SK-N-SH (cell line): ENCODE measurements around the gene TIAM2. TPM values are rescaled to one million over a fixed set of nuclear protein-coding genes. Genes with fewer than 3 reads are reported as not detected.

ENCODE experiments used
- CTCF ChIA-PET: fragments of 300-600, 350-600 bp; formaldehyde crosslinking; extraction: SDS; loops from one replicate; lab custom pipeline; 2021; lab: Yijun Ruan, JAX
- POLR2A ChIA-PET: fragments of 350-600 bp; sonication (Branson Sonifier 250); formaldehyde crosslinking; extraction: SDS; loops from one replicate; lab custom pipeline; 2020; ENCODE audit warnings: antibody characterized with exemption, inconsistent platforms; lab: Yijun Ruan, JAX
- DNase-seq: peaks from one replicate; pipeline ENCODE4 v3.0.0; 2012
- H2AFZ ChIP-seq: fragments of 200-600 bp; sonication (generic); 2 replicates; pipeline ENCODE4 v1.8.1; 2016; ENCODE audit warnings: antibody characterized with exemption, mild to moderate bottlenecking, low read depth
- H3F3A ChIP-seq: fragments of 200-600 bp; sonication (generic); replicated peaks from 2 replicates; pipeline ENCODE3; 2016; ENCODE audit warnings: antibody characterized with exemption, mild to moderate bottlenecking; ENCODE audit not compliant: insufficient read depth
- H3K27ac ChIP-seq, 2 experiments: fragments of 200-500 bp in 1 of 2; fragments of 200-600 bp in 1 of 2; sonication (Bioruptor generic) in 1 of 2; sonication (generic), shearing (Covaris generic) in 1 of 2; 2 replicates each; pipeline versions ENCODE4 v1.5.1 to v1.6.1; 2014 to 2016; ENCODE audit warnings: low read depth in 2 of 2, inconsistent platforms in 1 of 2, low read length in 1 of 2, mild to moderate bottlenecking in 1 of 2, mixed read lengths in 1 of 2
- H3K27me3 ChIP-seq: fragments of 200-600 bp; sonication (generic), shearing (Covaris generic); 2 replicates; pipeline ENCODE4 v1.6.1; 2016; ENCODE audit warnings: mixed run types; ENCODE audit not compliant: insufficient read depth
- H3K36me3 ChIP-seq, 2 experiments: fragments of 200-500 bp in 1 of 2; fragments of 200-600 bp in 1 of 2; sonication (Bioruptor generic) in 1 of 2; sonication (generic) in 1 of 2; replicated peaks in 1 of 2; 2 replicates each; pipeline versions ENCODE3 to v1.5.1; 2014 to 2016; ENCODE audit warnings: low read length in 1 of 2, mild to moderate bottlenecking in 1 of 2; ENCODE audit not compliant: insufficient read depth in 2 of 2, control insufficient read depth in 1 of 2
- H3K4me1 ChIP-seq, 2 experiments: fragments of 200-500 bp in 1 of 2; fragments of 200-600 bp in 1 of 2; sonication (Bioruptor generic) in 1 of 2; sonication (generic), shearing (Covaris generic) in 1 of 2; 2 replicates each; pipeline versions ENCODE4 v1.5.1 to v1.6.1; 2014 to 2016; ENCODE audit warnings: low read depth in 1 of 2, low read length in 1 of 2, mixed run types in 1 of 2; ENCODE audit not compliant: insufficient read depth in 2 of 2, control insufficient read depth in 1 of 2
- H3K4me2 ChIP-seq: fragments of 200-600 bp; sonication (generic), shearing (Covaris generic); 2 replicates; pipeline ENCODE4 v1.6.1; 2017; ENCODE audit warnings: mixed run types
- H3K4me3 ChIP-seq, 2 experiments: fragments of 200-500 bp in 1 of 2; fragments of 200-600 bp in 1 of 2; sonication (Bioruptor generic) in 1 of 2; sonication (generic), shearing (Covaris generic) in 1 of 2; 2 replicates each; pipeline versions ENCODE4 v1.5.1 to v1.8.1; 2014 to 2016; ENCODE audit warnings: low read depth in 2 of 2, inconsistent platforms in 1 of 2, low read length in 1 of 2, mild to moderate bottlenecking in 1 of 2, mixed read lengths in 1 of 2, moderate library complexity in 1 of 2
- H3K79me2 ChIP-seq: fragments of 200-600 bp; sonication (generic); 2 replicates; pipeline ENCODE4 v1.8.1; 2017; ENCODE audit warnings: mild to moderate bottlenecking; ENCODE audit not compliant: insufficient read depth
- H3K9ac ChIP-seq: fragments of 200-600 bp; sonication (generic); 2 replicates; pipeline ENCODE4 v1.6.1; 2017; ENCODE audit warnings: mixed run types
- H3K9me2 ChIP-seq: fragments of 200-600 bp; sonication (generic); 2 replicates; pipeline ENCODE4 v1.6.1; 2017; ENCODE audit warnings: mixed run types
- H3K9me3 ChIP-seq: fragments of 200-600 bp; sonication (generic); 2 replicates; pipeline ENCODE4 v1.6.1; 2017; ENCODE audit warnings: mixed run types, mild to moderate bottlenecking, moderate library complexity
- H4K20me1 ChIP-seq: fragments of 200-600 bp; sonication (generic); 2 replicates; pipeline ENCODE4 v1.6.1; 2017; ENCODE audit warnings: mild to moderate bottlenecking, mixed run types; ENCODE audit not compliant: insufficient read depth
- CHD2 ChIP-seq: fragments of 150-350 bp; IDR thresholded peaks from 2 replicates; pipeline ENCODE4 v1.6.1; 2018; ENCODE audit warnings: low read length; ENCODE audit not compliant: partially characterized antibody
- CTCF ChIP-seq: fragments of 200-600 bp; sonication (generic); IDR thresholded peaks from 2 replicates; pipeline ENCODE4 v1.6.1; 2017; ENCODE audit warnings: antibody characterized with exemption, mild to moderate bottlenecking, moderate library complexity
- FOSL2 ChIP-seq: IDR thresholded peaks from 2 replicates; pipeline ENCODE4 v1.4.0; 2012; ENCODE audit warnings: low read depth, mild to moderate bottlenecking, moderate library complexity, borderline replicate concordance
- FOXJ3 ChIP-seq: sonication (generic); formaldehyde crosslinking; IDR thresholded peaks from 2 replicates; pipeline ENCODE4 v1.5.1; 2020; ENCODE audit warnings: mild to moderate bottlenecking, missing genetic modification reagents
- GABPA ChIP-seq: IDR thresholded peaks from 2 replicates; pipeline ENCODE4 v1.4.0; 2012; ENCODE audit warnings: low read depth, mild to moderate bottlenecking
- JUND ChIP-seq: IDR thresholded peaks from 2 replicates; pipeline ENCODE4 v1.4.0; 2012
- MXI1 ChIP-seq: IDR thresholded peaks from 2 replicates; pipeline ENCODE4 v1.6.1; 2012; ENCODE audit warnings: mild to moderate bottlenecking, low read depth, low read length, improper control_type of control experiment
- NFIC ChIP-seq: IDR thresholded peaks from 2 replicates; pipeline ENCODE4 v1.4.0; 2012; ENCODE audit warnings: borderline replicate concordance
- NRF1 ChIP-seq: IDR thresholded peaks from 2 replicates; pipeline ENCODE4 v1.6.1; 2012; ENCODE audit warnings: low read depth, mild to moderate bottlenecking, low read length
- POLR2AphosphoS5 ChIP-seq: IDR thresholded peaks from 2 replicates; pipeline ENCODE4 v1.6.1; 2012; ENCODE audit warnings: low read depth, low read length
- RAD21 ChIP-seq: IDR thresholded peaks from 2 replicates; pipeline ENCODE4 v1.6.1; 2012; ENCODE audit warnings: mild to moderate bottlenecking, low read length
- RFX5 ChIP-seq: IDR thresholded peaks from 2 replicates; pipeline ENCODE4 v1.6.1; 2012; ENCODE audit warnings: mild to moderate bottlenecking, improper control_type of control experiment, low read length
- SMC3 ChIP-seq: IDR thresholded peaks from 2 replicates; pipeline ENCODE4 v1.6.1; 2012; ENCODE audit warnings: low read depth, low read length, improper control_type of control experiment
- TEAD4 ChIP-seq: IDR thresholded peaks from 2 replicates; pipeline ENCODE4 v1.4.0; 2012; ENCODE audit warnings: mild to moderate bottlenecking, borderline replicate concordance; ENCODE audit not compliant: insufficient read depth
- USF2 ChIP-seq: fragments of 150-350 bp; IDR thresholded peaks from 2 replicates; pipeline ENCODE4 v1.6.1; 2017; ENCODE audit warnings: antibody characterized with exemption, low read length, low read depth, borderline replicate concordance
- YY1 ChIP-seq: IDR thresholded peaks from 2 replicates; pipeline ENCODE4 v1.4.0; 2012; ENCODE audit warnings: low read depth, mild to moderate bottlenecking
- WGBS: methylation state at CpG from one replicate; pipeline ENCODE4 v1.1.6; 2017; ENCODE audit warnings: low lambda C conversion rate; 5-methylcytosine and 5-hydroxymethylcytosine counted together
- polyA plus RNA-seq, 3 experiments: library from polyadenylated mRNA; depleted of rRNA; stranded (reverse); fragments of >200 nt; gene quantifications; 2 replicates each; pipeline ENCODE4 v1.2.3, GENCODE V29; 2012
- TF ChIP-seq, protein P1 (sequence below): IDR thresholded peaks from 2 replicates; pipeline ENCODE4 v1.4.0; 2012; ENCODE audit warnings: low read depth, borderline replicate concordance

The TIAM2 gene
- polyA plus RNA-seq, 1 of the 3 experiments (the other 2 are of a cell fraction) = 13.6 TPM

DNA sequence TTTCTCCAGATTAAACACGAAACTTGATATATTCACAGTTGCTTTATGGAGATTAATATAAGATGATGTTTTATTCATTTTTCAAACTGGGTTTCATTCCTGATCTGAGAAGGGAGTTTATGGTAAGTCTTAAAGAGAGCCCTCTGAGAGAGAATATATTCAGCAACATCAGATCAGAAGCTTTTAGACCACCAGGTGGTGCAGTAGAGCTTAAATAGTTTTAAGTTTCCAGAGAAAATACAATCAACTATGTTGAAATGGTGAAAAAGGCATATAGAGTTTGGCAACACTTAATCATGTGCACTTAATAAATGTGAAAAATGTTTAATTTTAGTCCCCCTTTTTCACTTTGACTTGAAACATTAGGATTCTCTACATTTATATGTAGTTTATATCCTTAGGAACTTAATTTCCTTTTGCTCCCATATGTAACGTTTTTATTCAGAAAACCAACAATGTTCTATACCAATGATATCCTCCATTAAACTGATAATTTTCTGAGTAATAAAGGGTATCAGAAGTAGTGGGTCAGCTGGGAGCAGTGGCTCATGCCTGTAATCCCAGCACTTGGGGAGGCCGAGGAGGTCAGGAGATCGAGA lies 182.3 kb downstream of the TIAM2 start:
- DNase-seq = peak; percentile 45
- ChIA-PET POLR2A (no interaction called here), CTCF (interaction anchor here (0.6 to 12.1 kb wide), 43 partner anchors 8 to 502 kb away, joined by 3 to 132 read pairs (median 3); partner anchors contain the start of gene CLDN20)
- Histone ChIP-seq H2AFZ (no peak overlapping the region; the same call in 1 of the 2 replicates), H3K9me2 (no peaks in the 10 kb centered on the region), H3F3A (peaks cover 10% of the 10 kb centered on the region), H3K27ac (no peak overlapping the region), H3K4me2 (no peak overlapping the region), H3K9ac (no peak overlapping the region), H3K9me3 (no peaks in the 10 kb centered on the region), H3K27me3 (no peaks in the 10 kb centered on the region), H3K4me3 (no peak overlapping the region), H4K20me1 (no peaks in the 10 kb centered on the region), H3K79me2 (no peaks in the 10 kb centered on the region), H3K4me1 (peaks cover 0 to 14% of the 10 kb centered on the region in 2 experiments; a peak in 2 of 4 replicates), H3K36me3 (peaks cover 6 to 10% of the 10 kb centered on the region in 2 experiments)
- TF ChIP-seq JUND = no peak
- peak; percentile 80 for TF ChIP-seq CTCF
- no peak for TF ChIP-seq NRF1
- TF ChIP-seq SMC3 = peak; percentile 76
- TF ChIP-seq RAD21 = peak; percentile 86
- WGBS = 75% methylated on average over 4 of the region's 4 CpGs

GRCh38 chr6:155181498-155181897 lies 186.4 kb downstream of the TIAM2 start:
- H3K4me1 ChIP-seq = peaks cover 10 to 15% of the 10 kb centered on the region in 2 experiments
- H3K9ac ChIP-seq = no peak overlapping the region
- H3K27me3 ChIP-seq = no peaks in the 10 kb centered on the region
- no peaks in the 10 kb centered on the region for H3K9me3 ChIP-seq
- H3K4me2 ChIP-seq = no peak overlapping the region
- DNase-seq = no peak
- H3K9me2 ChIP-seq = no peaks in the 10 kb centered on the region
- H4K20me1 ChIP-seq = no peaks in the 10 kb centered on the region
- no peak overlapping the region for H3K27ac ChIP-seq
- TF ChIP-seq JUND = no peak
- TF ChIP-seq YY1 = no peak
- no peak for TF ChIP-seq FOXJ3 (CRISPR knock-in tag)
- TF ChIP-seq MXI1 = no peak
- no peak for TF ChIP-seq CTCF
- TF ChIP-seq, protein P1, sequence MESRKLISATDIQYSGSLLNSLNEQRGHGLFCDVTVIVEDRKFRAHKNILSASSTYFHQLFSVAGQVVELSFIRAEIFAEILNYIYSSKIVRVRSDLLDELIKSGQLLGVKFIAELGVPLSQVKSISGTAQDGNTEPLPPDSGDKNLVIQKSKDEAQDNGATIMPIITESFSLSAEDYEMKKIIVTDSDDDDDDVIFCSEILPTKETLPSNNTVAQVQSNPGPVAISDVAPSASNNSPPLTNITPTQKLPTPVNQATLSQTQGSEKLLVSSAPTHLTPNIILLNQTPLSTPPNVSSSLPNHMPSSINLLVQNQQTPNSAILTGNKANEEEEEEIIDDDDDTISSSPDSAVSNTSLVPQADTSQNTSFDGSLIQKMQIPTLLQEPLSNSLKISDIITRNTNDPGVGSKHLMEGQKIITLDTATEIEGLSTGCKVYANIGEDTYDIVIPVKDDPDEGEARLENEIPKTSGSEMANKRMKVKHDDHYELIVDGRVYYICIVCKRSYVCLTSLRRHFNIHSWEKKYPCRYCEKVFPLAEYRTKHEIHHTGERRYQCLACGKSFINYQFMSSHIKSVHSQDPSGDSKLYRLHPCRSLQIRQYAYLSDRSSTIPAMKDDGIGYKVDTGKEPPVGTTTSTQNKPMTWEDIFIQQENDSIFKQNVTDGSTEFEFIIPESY = no peak
- no peak for TF ChIP-seq RFX5
- no peak for TF ChIP-seq TEAD4
- no peak for TF ChIP-seq SMC3
- TF ChIP-seq NFIC = no peak
- TF ChIP-seq CHD2 = no peak
- TF ChIP-seq FOSL2 = no peak
- TF ChIP-seq GABPA = no peak
- no peak for TF ChIP-seq POLR2AphosphoS5
- no peak for TF ChIP-seq USF2
- POLR2A ChIA-PET = no interaction called here
- no peak overlapping the region for H2AFZ ChIP-seq
- peaks cover 6 to 17% of the 10 kb centered on the region in 2 experiments for H3K36me3 ChIP-seq
- H3K4me3 ChIP-seq = no peak overlapping the region
- H3K79me2 ChIP-seq = no peaks in the 10 kb centered on the region
- WGBS = 88% methylated on average over 3 of the region's 3 CpGs
- peaks cover 6% of the 10 kb centered on the region for H3F3A ChIP-seq
- CTCF ChIA-PET = no interaction called here
